MV-4-11 (cell line): ENCODE measurements around the gene PRXL2C.
"Not testable (repeated sequence)": the region's sequence is repeated elsewhere in the genome, so short reads cannot be mapped to it uniquely, and the experiment has no call there.

Experiments
- DNase-seq: peaks from one replicate; lab custom pipeline; 2025; lab: John Stamatoyannopoulos, UW

PRXL2C gene, protein sequence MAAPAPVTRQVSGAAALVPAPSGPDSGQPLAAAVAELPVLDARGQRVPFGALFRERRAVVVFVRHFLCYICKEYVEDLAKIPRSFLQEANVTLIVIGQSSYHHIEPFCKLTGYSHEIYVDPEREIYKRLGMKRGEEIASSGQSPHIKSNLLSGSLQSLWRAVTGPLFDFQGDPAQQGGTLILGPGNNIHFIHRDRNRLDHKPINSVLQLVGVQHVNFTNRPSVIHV

DNA sequence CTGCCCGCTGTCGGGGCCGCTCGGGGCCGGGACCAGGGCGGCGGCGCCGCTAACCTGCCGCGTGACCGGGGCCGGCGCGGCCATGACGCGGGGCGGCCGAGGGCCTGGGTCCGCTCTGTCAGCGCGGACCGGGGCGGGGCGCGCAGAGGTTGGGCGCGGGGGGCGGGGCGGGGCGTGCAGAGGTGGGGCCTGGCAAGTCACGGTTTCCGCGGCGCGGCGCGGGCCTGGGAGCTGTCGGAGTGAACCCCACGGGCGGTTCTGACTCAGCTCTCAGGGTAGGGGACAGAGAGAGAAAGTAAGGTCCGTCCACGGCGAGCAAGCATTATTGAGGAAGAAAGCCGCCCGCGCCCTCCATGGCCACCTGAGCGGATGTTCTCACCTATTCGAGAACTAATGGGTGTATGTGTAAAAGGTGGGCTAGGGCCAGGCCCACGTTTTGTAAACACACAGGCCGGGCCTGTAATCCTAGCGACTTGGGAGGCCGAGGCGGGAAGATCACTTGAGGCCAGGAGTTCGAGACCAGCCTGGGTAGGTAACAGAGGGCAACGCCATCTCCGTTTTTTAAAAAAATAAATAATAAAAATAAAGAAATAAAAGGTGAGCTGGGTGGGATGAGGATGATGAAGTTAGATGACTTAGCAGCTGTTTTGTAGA is at the start of gene PRXL2C:
PRXL2C (minus strand) TSS at position 120 of the 654 bp plus-strand sequence; CDS start at position 84, 36 bp downstream.
- DNase-seq: peak; percentile 47

DNA sequence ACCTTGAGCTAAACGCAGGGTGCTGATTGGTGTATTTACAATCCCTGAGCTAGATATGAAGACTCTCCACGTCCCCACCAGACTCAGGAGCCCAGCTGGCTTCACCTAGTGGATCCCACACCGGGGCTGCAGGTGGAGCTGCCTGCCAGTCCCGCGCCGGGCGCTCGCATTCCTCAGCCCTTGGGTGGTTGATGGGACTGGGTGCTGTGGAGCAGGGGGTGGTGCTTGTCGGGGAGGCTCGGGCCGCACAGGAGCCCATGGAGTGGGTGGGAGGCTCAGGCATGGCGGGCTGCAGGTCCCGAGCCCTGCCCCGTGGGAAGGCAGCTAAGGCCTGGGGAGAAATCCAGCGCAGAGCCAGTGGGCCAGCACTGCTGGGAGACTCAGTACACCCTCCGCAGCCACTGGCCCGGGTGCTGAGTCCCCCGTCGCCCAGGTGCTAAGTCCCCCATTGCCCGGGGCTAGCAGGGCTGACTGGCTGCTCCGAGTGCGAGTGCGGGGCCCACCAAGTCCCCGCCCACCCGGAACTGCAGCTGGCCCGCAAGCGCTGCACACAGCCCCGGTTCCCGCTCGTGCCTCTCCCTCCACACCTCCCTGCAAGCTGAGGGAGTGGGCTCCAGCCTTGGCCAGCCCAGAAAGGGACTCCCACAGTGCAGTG is 45.7 kb upstream of the PRXL2C start:
- not testable (repeated sequence) for DNase-seq

DNA sequence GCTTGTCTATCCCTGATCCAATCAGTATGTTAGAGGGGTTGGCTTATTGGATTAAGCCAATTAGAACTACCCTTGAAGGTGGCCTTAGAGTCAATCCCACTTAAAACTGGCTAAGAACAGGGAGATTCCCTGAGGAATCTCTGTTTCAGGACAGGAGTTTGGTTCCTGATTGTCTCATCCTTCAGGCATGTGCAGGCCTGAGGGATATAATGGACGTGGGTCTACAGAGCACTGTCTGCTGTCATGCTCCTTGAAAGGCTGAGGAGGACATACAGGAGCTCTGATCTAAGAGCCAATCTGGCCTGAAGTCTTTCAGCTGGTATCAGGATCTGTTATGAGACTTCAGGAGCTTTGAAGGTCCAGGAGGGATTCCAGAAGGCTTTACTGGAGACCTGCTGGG is 36.2 kb upstream of the PRXL2C start:
- DNase-seq: no peak

DNA sequence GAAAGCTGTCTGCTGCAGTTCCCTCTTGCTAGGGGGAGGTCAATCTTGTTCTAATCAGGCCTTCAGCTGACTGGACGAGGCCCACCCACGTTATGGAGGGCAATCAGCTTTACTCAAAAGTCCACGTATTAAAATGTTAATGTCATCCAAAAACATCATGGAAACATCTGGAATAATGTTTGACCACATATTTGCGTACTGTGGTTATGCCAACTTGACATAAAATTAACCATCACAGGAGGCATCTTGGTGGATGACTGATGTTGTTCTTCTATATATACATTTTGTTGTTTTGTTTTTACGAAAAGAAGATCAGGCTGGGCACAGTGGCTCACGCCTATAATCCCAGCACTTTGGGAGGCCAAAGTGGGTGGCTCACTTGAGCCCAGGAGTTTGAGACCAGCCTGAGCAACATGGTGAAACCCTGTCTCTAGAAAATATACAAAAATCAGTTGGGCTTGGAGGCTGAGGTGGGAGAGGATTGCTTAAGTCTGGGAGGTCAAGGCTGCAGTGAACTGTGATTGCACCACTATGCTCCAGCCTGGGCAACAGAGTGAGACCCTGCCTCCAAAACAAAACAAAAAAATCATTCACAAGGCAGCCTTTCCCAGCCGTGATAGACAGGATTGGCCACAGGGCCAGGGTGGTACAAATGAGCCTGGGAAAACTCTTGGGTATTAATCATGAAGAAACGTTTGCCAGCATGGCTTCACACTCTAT is 33.8 kb upstream of the PRXL2C start:
- no peak for DNase-seq

DNA sequence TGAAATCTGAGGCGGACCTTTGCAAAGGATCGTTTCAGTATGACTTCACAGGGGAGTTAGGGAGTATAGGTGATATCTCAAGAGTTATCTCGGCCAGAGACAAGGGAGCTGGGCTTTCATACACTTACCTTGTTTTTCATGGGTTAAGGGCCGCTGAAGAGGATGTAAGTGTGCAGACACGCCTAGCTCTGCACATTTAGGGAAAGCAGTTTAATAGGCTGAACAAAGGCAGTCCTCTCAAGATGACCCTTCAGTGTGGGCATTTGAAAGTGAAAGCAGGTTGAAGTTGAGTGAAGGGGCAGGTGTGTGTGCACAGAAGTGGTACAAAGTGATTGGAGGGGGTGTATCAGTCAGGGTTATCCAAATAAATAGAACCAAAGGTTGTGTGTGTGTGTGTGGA is 33.1 kb upstream of the PRXL2C start:
- no peak for DNase-seq

DNA sequence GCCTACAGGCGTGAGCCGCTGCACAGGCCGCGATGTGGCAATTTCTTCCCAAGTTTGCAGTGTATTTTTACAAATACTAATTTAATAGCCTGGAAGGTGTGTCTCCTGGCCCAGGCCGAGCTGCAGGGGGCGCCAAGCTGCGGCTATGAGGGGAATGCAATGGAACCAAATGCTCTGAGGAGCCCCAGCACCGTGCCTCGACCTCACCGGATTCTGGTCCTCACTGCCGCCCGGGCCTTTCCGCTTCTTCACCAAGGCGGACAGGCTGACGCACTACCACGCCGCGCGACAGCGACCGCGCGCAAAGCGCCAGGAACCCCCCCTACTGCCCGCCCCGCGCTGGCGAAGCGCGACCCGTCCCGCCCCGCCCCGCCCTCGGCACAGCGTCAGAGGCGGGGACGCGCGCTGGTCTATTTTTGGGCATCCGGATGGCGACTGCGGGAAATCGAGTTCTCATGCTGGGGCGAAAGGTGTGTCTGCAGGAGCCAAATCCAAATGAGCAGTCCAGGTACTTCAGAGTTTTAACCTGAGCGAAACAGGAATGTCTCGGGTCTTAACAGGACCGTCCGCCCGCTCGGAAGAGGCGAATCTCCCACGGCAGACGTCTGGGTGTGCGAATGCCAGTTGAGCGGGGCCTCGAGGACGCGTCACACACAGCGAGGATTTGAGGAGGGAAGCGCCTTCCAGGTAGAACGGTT is 31.7 kb upstream of the PRXL2C start:
- no peak for DNase-seq

DNA sequence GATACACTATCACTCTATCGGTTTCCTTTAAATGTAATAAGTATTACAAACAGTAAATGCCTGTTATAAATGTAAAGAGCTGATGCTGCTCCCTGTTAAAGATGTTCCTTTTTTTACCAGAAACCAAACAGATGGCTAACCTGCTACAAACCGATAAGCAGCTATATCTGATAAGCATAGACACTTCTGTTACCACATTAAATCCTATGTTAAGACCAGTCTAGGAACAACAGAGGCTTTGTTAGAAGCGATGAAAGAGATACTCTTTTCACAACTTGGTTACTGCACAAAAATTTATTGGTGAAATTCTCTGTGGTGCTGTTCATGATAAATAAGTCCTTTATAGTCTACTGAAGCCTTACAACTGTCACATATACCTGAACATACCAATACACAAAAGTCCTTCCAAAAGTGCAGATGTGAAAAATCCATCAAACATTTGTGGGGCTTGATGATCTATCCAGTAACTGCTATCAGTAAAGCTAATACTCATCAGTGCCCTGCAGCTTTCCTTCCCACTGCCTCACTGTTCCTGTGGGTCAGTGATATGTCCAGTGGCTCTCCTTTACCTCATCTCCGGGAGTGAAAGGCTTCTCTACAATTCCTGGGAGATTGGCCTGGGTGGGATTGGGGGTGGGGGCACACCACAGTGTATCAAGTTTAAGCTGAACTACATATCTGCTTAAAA is 25.8 kb upstream of the PRXL2C start:
- DNase-seq: no peak

DNA sequence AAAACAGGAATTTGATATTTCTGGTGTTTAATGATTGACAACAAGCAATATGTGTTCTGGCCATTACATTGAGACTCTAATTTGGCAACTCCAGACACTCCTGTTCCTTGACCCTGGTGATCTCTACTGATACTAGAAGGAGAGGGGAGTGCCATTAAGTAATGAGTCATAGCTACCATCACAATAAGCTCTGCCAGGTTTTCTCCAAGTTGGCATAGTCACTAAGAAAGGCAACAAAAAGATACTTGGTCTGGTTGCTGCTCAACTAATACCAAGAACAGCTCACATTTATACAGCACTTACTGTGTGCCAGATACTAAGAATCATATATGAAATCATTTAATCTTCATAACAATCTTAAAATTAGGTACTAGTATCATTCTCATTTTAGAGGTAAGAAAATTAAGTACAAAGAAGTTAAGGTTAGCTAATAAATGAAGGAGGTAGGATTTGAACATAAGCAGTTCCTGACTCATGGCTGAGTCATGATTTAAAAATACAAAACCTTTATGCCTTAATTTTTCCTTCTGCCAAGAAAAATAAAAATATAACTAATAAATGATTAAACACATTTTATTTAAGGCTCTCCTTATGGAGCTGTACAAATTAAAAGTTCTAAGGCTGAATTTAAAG is 19.9 kb upstream of the PRXL2C start:
- no peak for DNase-seq

DNA sequence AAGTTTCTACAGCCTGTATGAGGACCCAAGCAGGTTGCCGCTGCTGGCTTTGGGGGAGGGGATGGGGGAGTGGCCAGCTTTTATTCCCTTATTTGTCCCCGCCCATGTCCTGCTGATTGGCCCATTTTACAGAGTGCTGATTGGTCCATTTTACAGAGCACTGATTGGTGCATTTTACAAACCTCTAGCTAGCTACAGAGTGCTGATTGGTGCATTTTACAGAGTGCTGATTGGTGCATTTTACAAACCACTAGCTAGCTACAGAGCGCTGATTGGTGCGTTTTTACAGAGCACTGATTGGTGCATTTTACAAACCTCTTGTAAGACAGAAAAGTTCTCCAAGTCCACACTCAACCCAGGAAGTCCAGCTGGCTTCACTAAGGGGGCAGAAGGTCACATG is 18.7 kb upstream of the PRXL2C start:
- not testable (repeated sequence) for DNase-seq

DNA sequence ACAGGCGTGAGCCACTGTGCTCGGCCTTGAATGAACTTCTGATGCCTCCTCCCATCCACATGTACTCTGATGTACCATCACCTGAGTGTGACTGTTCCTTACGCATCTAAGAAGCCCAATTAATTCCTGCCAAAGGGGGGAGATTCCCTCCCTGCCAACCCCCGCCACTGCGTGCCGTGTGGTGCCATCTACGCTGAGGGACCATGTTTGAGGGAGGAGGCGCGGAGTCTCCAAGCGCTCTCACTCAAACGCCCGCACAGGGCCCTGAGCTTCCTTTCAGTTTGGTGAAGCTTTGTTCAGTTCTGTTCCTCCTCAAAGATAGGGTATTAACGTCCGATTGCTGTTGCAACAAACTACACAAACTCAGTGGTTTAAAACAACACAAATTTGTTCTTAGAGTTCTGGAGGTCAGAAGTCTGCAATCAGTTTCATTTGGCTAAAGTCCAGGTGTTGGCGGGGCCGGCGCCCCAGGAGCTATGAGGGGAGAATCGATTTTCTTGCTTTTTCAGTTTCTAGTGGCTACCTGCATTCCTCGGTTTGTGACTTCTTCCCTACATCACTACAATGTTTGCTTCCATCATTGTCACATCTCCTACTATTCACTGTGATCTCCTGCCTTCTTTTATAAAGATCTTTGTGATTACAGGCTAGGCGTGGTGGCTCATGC is 13.9 kb upstream of the PRXL2C start:
- no peak for DNase-seq

DNA sequence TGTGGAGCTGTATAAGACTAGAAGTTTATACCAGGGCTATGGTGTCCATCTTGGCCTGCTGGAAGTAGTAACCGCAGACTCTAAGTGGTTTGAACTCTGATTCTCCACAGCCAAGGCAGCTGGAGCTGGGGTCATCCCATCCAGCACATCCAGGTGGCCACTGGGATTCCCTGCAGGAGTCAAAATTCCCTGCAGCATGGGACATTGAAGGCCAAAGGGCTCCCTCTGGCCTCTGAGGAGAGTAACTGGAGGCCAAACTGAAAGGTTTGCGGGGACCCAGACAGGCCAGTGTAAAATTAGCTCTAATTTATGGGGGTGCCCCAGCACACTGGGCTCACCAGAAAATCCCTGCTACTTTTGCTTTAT is 12.2 kb upstream of the PRXL2C start:
- no peak for DNase-seq

DNA sequence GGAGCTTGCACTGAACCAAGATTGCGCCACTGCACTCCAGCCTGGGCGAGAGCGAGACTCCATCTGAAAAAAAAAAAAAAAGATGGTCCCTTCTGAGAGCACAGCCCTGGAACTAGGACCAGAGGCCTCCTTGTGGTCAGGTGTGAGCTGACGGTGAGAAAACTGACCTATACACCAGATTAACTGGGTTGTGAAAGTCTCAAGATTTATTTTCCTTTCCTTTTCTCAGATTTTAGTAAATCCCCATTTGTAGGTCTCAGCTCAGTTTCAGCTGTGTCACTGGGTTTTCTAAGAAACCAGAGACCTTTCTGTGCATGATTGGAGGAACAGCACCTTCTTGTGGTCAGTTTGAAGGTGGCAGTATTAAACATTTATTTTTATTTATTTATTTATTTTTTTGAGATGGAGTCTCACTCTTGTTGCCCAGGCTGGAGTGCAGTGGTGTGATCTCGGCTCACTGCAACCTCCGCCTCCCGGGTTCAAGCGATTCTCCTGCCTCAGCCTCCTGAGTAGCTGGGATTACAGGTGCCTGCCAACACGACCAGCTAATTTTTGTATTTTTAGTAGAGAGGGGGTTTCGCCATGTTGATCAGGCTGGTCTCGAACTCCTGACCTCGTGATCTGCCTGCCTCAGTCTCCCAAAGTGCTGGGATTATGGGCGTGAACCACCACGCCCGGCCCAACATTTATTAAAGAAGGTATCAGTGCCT is 11.7 kb upstream of the PRXL2C start:
- peak; percentile 51 for DNase-seq

DNA sequence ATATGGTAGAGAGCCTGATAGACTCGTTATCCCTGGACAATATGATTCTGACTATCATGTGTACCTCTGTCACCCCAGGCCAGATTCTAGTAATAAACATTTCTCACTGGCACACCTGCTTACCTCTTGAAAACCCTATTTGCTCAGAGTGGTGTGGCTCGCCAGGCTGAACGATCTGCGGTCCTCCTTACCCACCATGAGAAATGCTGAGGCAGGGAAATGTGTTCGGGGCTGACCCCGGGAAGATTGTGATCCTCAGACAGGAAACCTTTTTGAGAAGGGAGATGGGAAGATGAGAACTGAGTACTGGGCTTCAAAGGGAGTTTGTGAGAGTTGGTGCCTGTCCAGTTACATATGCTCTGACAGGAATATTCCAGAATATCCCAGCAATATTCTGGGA is 10.7 kb upstream of the PRXL2C start:
- no peak for DNase-seq

DNA sequence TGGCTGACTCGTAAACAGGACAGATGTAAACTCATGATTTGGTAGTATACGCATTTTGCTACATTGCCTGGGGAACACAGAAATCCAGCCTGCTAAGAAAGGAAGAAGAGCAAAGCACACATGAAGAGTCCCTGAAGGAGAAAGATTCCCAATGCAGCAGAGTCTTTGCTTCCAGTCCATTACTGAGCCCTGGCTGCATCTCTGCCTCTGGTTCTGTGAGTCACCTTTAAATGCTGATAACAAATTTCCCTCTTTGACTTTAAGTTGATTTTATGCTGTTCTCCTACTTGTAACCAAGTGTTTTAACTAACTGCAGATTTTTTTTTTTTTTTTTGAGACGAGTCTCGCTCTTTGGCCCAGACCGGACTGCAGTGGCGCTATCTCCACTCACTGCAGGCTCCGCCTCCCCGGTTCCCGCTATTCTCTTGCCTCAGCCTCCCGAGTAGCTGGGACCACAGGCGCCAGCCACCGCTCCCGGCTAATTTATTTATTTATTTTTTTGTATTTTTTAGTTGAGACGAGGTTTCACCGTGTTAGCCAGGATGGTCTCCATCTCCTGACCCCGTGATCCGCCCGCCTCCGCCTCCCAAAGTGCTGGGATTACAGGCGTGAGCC is 8.5 kb upstream of the PRXL2C start:
- no peak for DNase-seq

DNA sequence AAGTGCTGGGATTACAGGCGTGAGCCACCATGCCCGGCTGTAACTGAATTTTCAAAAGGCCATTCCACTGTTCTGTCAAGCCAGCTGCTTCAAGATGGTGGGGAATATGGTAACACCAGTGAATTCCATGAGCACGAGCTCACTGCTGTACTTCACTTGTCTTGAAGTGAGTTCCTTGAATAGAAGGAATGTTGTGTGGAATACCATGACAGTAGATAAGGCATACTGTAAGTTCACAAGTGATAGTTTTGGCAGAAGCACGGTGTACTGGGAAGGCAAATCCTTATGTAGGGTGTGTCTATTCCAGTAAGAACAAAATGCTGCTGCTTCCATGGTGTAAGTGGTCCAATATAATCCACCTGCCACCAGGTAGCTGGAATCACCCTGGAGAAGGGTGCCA is 6.6 kb upstream of the PRXL2C start:
- no peak for DNase-seq

DNA sequence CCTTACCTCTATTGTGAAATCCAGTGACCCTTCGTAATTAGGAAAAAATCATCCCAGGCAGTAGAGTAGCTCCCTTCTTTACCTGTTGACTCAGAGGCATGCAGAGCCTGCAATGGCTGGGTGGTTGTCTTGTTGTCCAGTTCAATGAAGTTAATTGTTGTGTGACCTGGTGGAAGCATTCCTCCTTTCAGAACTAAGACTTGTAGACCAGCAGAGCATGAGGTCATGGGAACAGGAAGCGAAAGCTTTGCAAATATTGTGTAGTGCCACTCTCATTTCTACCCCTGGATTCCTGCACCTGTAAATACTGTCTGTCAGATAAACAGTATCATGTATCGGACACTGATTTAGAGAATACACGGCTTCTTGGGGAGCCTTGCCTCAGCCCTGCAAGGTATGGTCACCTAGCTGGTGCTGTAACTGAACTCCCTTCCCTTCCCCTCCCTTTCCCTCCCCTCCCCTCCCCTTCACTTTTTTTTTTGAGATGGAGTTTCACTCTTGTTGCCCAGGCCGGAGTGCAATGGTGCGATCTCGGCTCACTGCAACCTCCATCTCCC is 5.7 kb upstream of the PRXL2C start:
- peak; percentile 42 for DNase-seq

DNA sequence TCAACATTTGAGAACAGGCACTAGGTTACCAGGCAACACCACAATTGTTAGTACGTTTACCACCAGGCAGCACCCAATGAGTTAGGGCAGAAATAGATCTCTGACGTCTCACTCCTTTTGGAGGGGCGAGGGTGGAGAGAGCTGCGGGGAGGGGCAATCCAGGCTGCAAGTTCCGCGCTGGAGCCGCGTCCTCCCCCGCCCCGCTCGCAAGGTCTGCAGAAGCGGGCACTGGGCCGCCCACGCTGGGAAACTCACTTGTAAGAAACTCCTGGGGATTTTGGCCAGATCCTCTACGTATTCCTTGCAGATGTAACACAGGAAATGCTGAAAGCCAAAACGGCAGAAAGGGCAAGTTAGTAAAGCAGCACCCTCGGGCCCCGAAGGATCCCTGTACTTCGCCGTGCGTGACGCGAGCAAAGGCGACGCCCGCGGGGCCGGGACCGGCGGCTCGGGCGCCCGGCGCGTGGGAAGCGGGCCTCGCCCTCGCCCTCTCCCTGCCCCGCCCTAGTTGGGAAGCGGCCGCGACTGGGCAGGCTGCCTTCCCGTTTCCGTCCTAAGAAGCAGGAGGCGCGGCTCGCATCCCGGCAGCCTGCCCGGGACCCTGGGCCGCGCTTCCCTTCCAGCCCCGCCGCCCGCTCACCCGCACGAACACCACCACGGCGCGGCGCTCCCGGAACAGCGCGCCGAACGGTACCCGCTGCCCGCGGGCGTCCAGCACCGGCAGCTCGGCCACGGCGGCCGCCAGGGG is 493 bp downstream of the PRXL2C start:
- DNase-seq: peak; percentile 74

DNA sequence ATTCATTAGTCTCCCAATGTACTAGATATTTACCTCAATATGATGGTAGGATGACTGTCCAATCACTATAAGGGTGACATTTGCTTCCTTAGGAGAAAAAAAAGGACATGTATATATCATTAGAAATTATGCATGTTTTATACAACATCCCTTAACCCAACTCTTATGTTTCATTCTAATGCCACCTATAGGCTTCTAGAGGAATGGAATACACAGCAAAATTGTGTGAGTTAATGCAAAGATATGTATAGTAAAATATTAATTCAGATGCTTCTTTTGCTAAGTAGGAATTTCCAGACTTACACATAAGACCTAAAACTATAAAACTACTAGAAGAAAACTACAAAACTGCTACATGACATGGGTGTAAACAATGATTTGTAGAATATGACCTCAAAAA is 3.5 kb downstream of the PRXL2C start:
- DNase-seq: peak; percentile 34
